ENCODE measurements around the gene THBS2.

THBS2 gene

DNA sequence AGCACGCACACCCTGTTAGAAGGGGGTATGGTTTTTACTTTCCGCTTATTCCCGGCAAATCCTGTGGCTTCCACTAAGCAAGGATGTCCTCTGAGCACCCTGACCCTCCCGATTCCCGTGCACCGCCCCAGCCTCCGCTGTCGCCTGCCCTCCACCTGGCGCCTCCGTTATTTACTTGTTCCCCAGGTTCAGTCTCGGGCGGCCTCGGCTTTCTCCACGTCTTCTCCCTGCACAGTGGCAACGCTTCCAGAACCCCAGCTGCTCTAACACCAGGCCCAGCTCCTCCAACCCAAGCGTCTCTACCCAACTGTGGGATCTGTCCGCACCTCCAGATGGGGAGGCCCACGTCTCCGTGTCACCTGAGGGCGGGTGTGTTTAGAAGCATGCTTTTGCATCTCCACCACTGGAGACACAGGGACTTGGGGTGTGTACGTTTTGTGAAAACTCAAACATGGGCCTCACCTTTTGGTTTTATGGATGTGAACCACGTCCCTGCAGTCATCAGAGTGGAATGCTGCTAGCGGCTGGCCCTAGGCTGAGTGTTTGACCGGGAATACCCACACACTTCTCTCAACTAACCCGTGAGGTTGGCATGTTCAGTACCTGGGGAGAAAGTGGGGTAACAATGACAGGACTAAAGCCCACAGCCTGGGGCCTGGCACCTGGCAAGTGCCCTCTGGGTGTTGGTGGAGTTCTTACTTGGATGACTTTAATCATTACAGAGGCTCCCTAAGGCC is 79.9 kb downstream of the THBS2 start:
- Histone ChIP-seq H3K27ac (ENCODE audit: low read length) (no peak overlapping the region), H3K4me3 (ENCODE audit: low read length) (no peak overlapping the region), H3K27me3 (ENCODE audit: insufficient read depth, low read length) (no peaks in the 10 kb centered on the region), H3K36me3 (ENCODE audit: insufficient read depth, low read depth, low read length) (no peaks in the 10 kb centered on the region), H3K4me1 (ENCODE audit: insufficient read depth, low read length) (no peaks in the 10 kb centered on the region), H3K9ac (ENCODE audit: low read depth, low read length) (no peak overlapping the region), H3K9me3 (ENCODE audit: insufficient read depth, low read depth, low read length) (no peaks in the 10 kb centered on the region)

DNA sequence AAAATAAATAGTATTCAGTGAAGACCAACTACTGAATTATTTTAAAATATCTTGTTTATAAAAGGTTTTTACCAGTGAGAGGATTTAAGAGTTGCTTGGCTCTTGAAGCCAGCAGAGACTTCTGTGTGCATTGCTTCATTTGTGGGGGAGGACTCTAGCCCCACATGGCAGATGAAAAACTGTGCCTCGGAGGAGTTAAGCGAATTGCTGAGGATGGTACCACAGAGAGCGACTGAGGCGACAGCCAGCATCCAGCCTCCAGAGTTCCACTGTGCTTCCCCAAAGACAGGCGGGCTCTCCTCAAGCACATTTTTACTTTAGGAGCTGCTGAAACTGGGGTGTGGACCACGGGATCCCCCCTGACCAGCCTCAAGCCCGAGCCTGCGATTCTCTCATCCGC is 80.7 kb downstream of the THBS2 start:
- H3K4me1 ChIP-seq (ENCODE audit: insufficient read depth, low read length) = no peaks in the 10 kb centered on the region
- no peaks in the 10 kb centered on the region for H3K9me3 ChIP-seq (ENCODE audit: insufficient read depth, low read depth, low read length)
- no peak overlapping the region for H3K9ac ChIP-seq (ENCODE audit: low read depth, low read length)
- no peak overlapping the region for H3K4me3 ChIP-seq (ENCODE audit: low read length)
- no peaks in the 10 kb centered on the region for H3K27me3 ChIP-seq (ENCODE audit: insufficient read depth, low read length)
- no peak overlapping the region for H3K27ac ChIP-seq (ENCODE audit: low read length)
- no peaks in the 10 kb centered on the region for H3K36me3 ChIP-seq (ENCODE audit: insufficient read depth, low read depth, low read length)

DNA sequence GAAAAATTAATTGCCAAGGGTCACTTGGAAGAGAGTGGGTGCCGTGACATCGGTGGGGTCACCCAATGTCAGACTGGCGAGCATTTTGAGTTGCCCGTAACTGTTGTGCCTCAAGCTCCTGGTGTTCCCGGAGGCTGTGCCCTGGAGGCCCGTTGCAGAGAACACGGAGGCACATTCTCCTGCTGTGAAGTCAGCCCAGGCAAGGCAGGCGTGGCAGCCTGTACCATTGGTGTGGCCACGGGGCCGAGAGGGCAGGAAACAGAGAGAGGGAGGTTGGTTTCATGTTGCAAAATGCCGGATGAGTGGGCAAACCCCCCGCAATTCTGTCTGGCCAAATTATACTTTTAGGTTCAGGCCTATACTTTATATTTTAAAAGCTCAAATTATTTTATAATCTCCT is 81.2 kb downstream of the THBS2 start:
- no peak overlapping the region for H3K4me3 ChIP-seq (ENCODE audit: low read length)
- H3K27me3 ChIP-seq (ENCODE audit: insufficient read depth, low read length) = no peaks in the 10 kb centered on the region
- H3K9ac ChIP-seq (ENCODE audit: low read depth, low read length) = no peak overlapping the region
- H3K4me1 ChIP-seq (ENCODE audit: insufficient read depth, low read length) = no peaks in the 10 kb centered on the region
- no peaks in the 10 kb centered on the region for H3K36me3 ChIP-seq (ENCODE audit: insufficient read depth, low read depth, low read length)
- H3K9me3 ChIP-seq (ENCODE audit: insufficient read depth, low read depth, low read length) = no peaks in the 10 kb centered on the region
- H3K27ac ChIP-seq (ENCODE audit: low read length) = no peak overlapping the region

DNA sequence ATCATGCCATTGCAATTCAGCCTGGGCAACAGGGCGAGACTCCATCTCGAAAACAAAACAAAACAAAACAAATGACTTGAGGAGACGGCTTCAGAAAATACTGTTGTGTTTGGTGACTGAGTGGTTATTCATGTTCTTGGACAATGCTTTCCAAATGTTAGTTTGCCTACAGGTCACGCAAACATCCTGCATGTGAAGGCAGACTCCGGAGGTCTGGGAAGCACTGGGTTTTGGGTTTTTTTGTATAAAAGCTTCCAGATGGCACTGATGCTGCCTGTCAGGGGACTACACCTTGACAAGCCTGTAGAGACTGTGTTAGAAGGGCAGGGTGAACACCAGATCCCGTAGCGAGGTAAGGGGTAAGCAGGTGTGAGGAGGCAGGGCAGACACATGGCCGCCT is 81.7 kb downstream of the THBS2 start:
- H3K4me1 ChIP-seq (ENCODE audit: insufficient read depth, low read length) = no peaks in the 10 kb centered on the region
- no peaks in the 10 kb centered on the region for H3K36me3 ChIP-seq (ENCODE audit: insufficient read depth, low read depth, low read length)
- no peak overlapping the region for H3K9ac ChIP-seq (ENCODE audit: low read depth, low read length)
- H3K9me3 ChIP-seq (ENCODE audit: insufficient read depth, low read depth, low read length) = no peaks in the 10 kb centered on the region
- no peaks in the 10 kb centered on the region for H3K27me3 ChIP-seq (ENCODE audit: insufficient read depth, low read length)
- H3K27ac ChIP-seq (ENCODE audit: low read length) = no peak overlapping the region
- H3K4me3 ChIP-seq (ENCODE audit: low read length) = no peak overlapping the region

DNA sequence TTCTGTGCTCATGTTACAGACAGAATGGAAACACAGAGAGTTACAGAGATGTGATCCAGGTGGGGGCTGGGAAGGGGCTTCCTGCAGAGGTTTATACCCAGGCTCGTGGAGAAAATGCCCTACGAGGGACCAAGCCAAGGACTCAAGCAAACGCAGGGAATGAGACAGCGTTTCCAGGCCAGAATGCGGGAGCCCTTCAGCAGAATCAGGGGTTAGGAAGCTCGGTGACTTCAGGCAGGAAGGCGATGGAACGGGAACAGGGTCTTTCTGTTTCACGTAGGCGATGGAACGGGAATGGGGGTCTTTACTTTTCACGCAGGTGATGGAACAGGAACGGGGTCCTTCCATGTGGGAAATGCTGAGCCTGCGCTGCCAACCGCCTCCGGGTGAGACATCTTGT is 82.6 kb downstream of the THBS2 start:
- Histone ChIP-seq H3K27me3 (ENCODE audit: insufficient read depth, low read length) (no peaks in the 10 kb centered on the region), H3K27ac (ENCODE audit: low read length) (no peak overlapping the region)

DNA sequence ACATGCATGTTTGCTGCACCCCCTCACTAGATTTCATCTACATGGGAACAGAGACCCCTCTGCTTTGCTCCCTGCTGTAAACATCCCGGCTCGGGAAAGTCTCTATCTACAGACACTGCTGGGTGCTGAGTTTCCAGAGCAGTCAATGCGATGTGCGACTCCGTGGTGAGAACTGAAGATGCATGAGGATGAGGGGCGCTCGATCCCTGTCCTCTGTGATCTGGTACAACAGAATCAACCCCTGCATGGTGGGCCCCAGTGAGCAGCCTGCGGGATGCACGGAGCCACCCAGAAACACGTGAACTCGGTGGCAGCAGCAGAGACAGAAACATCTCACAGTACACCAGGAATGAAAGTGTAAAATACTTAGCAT is 83.1 kb downstream of the THBS2 start:
- Histone ChIP-seq H3K36me3 (ENCODE audit: insufficient read depth, low read depth, low read length) (no peaks in the 10 kb centered on the region), H3K9ac (ENCODE audit: low read depth, low read length) (no peak overlapping the region), H3K9me3 (ENCODE audit: insufficient read depth, low read depth, low read length) (no peaks in the 10 kb centered on the region), H3K4me3 (ENCODE audit: low read length) (no peak overlapping the region), H3K4me1 (ENCODE audit: insufficient read depth, low read length) (no peaks in the 10 kb centered on the region), H3K27me3 (ENCODE audit: insufficient read depth, low read length) (no peaks in the 10 kb centered on the region), H3K27ac (ENCODE audit: low read length) (no peak overlapping the region)

More for the DNA sequence above, 82.6 kb downstream of the THBS2 start:
- H3K4me1 ChIP-seq (ENCODE audit: insufficient read depth, low read length) = no peaks in the 10 kb centered on the region
- H3K36me3 ChIP-seq (ENCODE audit: insufficient read depth, low read depth, low read length) = no peaks in the 10 kb centered on the region
- no peaks in the 10 kb centered on the region for H3K9me3 ChIP-seq (ENCODE audit: insufficient read depth, low read depth, low read length)
- no peak overlapping the region for H3K4me3 ChIP-seq (ENCODE audit: low read length)
- no peak overlapping the region for H3K9ac ChIP-seq (ENCODE audit: low read depth, low read length)

DNA sequence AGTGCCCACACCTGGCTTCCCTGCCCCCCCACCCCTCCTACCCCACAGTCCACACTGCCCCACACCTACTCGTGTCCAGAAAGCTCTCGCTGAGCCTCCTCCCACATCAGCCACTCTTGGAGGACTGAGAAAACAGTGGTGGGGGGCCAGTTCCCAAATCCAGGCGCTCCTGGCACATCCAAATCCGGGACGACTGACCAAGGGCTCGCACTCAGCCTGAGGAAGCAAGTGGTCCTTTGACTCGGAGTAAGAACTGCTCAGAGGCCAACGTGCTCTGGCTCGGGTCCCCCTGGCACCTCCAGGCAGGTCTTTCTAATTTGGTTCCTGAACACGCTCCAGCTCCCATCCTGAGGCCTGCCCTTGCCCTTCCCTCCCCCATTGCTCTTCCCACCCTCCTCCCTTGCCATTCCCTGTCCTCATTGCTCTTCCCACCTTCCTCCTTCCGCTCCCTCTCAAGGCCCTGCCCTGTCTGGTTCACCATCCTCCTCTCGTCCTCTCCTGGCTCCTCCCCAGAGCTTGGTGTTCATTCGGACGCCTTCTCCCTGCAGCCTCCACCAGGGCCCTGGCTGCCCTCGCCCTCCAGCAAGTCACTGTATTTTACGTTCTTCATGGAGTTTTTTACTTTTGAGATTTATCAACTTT is 83.6 kb downstream of the THBS2 start:
- H3K4me3 ChIP-seq (ENCODE audit: low read length) = no peak overlapping the region
- H3K9ac ChIP-seq (ENCODE audit: low read depth, low read length) = no peak overlapping the region
- H3K36me3 ChIP-seq (ENCODE audit: insufficient read depth, low read depth, low read length) = no peaks in the 10 kb centered on the region
- H3K4me1 ChIP-seq (ENCODE audit: insufficient read depth, low read length) = no peaks in the 10 kb centered on the region
- H3K9me3 ChIP-seq (ENCODE audit: insufficient read depth, low read depth, low read length) = no peaks in the 10 kb centered on the region
- no peaks in the 10 kb centered on the region for H3K27me3 ChIP-seq (ENCODE audit: insufficient read depth, low read length)
- no peak overlapping the region for H3K27ac ChIP-seq (ENCODE audit: low read length)

DNA sequence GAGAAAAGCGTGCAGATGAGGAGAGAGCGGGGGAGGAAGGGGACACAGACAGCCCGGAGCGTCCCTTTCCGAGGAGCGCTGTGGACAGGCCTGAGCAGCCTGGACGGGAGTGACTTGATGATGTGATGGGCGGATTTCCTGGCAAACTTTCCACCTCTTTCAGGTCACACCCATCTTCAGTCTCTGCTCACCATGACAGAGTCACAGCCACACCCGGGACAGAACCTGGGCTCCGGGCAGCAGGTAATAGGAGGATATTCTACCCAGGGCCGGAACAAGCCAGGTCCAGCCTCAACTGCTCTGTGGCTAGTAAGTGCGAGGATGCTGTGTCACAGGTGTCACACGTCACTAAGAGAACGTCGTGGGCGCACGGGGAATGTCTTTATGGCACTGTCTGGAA is 84.3 kb downstream of the THBS2 start:
- Histone ChIP-seq H3K27me3 (ENCODE audit: insufficient read depth, low read length) (no peaks in the 10 kb centered on the region), H3K27ac (ENCODE audit: low read length) (no peak overlapping the region), H3K4me1 (ENCODE audit: insufficient read depth, low read length) (no peaks in the 10 kb centered on the region), H3K9ac (ENCODE audit: low read depth, low read length) (no peak overlapping the region), H3K9me3 (ENCODE audit: insufficient read depth, low read depth, low read length) (no peaks in the 10 kb centered on the region; the same call in 1 of the 2 replicates), H3K36me3 (ENCODE audit: insufficient read depth, low read depth, low read length) (no peaks in the 10 kb centered on the region), H3K4me3 (ENCODE audit: low read length) (no peak overlapping the region)

DNA sequence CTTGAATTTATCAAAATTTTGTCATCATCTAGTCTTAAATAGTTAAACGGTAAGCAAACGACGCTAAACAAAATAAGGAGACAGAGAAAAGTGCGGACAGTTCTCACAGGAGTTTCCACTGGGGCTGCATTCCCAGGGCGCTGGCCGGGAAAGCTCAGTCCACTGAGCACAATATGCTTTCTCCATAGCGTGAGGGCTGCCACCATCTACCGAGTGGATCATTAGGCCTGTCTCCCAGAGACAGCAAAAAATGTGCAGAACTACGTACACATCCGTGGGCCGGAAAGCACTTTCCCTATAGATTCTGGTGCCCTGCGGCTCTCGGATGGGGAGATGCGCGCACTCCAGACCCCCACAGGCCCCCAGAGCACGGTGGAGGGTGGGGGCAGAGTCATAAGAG is 84.9 kb downstream of the THBS2 start:
- no peaks in the 10 kb centered on the region; the same call in 1 of the 2 replicates for H3K9me3 ChIP-seq (ENCODE audit: insufficient read depth, low read depth, low read length)
- H3K9ac ChIP-seq (ENCODE audit: low read depth, low read length) = no peak overlapping the region
- H3K27me3 ChIP-seq (ENCODE audit: insufficient read depth, low read length) = no peaks in the 10 kb centered on the region
- no peaks in the 10 kb centered on the region for H3K36me3 ChIP-seq (ENCODE audit: insufficient read depth, low read depth, low read length)
- H3K4me3 ChIP-seq (ENCODE audit: low read length) = no peak overlapping the region
- H3K27ac ChIP-seq (ENCODE audit: low read length) = no peak overlapping the region
- no peaks in the 10 kb centered on the region for H3K4me1 ChIP-seq (ENCODE audit: insufficient read depth, low read length)

DNA sequence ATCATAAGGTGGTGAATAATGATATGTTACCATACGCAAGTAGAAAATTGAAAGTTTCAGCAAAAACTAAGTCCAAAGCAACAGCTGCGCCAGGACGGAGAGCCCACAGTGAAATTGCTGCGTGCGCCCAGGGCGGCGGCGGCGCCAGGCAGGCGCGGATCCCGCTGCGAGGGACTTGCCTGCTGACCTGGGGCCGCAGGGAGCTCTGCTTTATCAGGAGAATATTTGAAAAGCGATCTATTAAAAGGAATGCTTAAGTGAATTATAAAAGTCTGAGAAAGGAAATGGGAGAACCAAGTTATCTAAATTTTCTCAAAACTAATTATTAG is 85.4 kb downstream of the THBS2 start:
- Histone ChIP-seq H3K27me3 (ENCODE audit: insufficient read depth, low read length) (no peaks in the 10 kb centered on the region), H3K36me3 (ENCODE audit: insufficient read depth, low read depth, low read length) (no peaks in the 10 kb centered on the region), H3K4me1 (ENCODE audit: insufficient read depth, low read length) (no peaks in the 10 kb centered on the region), H3K9ac (ENCODE audit: low read depth, low read length) (no peak overlapping the region), H3K4me3 (ENCODE audit: low read length) (no peak overlapping the region), H3K27ac (ENCODE audit: low read length) (no peak overlapping the region), H3K9me3 (ENCODE audit: insufficient read depth, low read depth, low read length) (no peaks in the 10 kb centered on the region; the same call in 1 of the 2 replicates)

DNA sequence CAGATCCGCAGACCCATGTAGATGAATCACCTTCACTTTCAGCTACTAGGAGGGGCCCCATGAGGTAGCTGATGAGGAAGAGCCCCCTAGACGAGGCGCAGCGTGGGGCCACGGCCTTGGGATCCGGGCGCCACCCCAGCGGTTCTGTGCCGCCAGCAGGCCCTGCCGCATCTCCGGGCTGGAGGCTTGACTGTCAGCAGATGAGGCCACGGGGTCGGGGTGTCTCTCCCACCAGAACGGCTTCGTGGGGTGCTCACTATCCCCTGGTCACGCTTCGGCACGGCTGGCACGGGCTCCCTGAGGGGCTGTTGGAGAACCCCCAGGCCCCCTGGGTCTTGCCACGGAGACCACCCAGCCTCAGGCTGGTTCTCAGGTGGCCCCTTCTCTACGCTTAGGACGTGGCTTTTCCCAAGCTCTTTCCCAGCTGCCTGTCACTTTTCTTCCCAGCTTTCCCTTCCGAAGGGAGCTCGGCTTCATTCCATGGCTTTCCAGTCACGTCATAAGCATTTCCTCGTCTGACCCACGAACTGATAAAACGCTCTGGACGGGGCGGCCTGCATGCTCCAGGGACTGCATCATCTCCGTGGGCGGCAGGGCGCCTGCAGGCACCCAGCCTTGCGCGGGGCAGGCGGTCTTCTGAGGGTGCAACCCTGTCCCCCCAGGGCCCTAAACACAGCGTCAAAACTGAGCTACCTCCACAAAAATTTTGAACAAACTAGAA is 85.9 kb downstream of the THBS2 start:
- Histone ChIP-seq H3K27me3 (ENCODE audit: insufficient read depth, low read length) (no peaks in the 10 kb centered on the region), H3K9ac (ENCODE audit: low read depth, low read length) (no peak overlapping the region), H3K4me1 (ENCODE audit: insufficient read depth, low read length) (no peaks in the 10 kb centered on the region), H3K4me3 (ENCODE audit: low read length) (no peak overlapping the region), H3K9me3 (ENCODE audit: insufficient read depth, low read depth, low read length) (no peaks in the 10 kb centered on the region; the same call in 1 of the 2 replicates), H3K36me3 (ENCODE audit: insufficient read depth, low read depth, low read length) (no peaks in the 10 kb centered on the region), H3K27ac (ENCODE audit: low read length) (no peak overlapping the region)
